HepG2 (cell line): Measurements from ENCODE around the gene MAN2C1. TPM values are rescaled to one million over a fixed set of nuclear protein-coding genes. Genes with fewer than 3 reads are reported as not detected.

Experiments used
- AFF4 ChIP-seq: sonication (generic); formaldehyde crosslinking; IDR thresholded peaks from 2 replicates; pipeline ENCODE4 v1.4.0; 2020; ENCODE audit warnings: missing genetic modification reagents
- AGO1 ChIP-seq: fragments of 200-400 bp; formaldehyde crosslinking; IDR thresholded peaks from 2 replicates; pipeline ENCODE4 v1.6.1; 2017; ENCODE audit warnings: mild to moderate bottlenecking, low read depth, low read length, moderate library complexity; ENCODE audit not compliant: poor library complexity, severe bottlenecking
- DR1 ChIP-seq: sonication (generic); formaldehyde crosslinking; IDR thresholded peaks from 2 replicates; pipeline ENCODE4 v1.8.0; 2021; ENCODE audit warnings: mild to moderate bottlenecking, missing genetic modification reagents, inconsistent platforms
- FOXA3 ChIP-seq: IDR thresholded peaks from 2 replicates; pipeline ENCODE4 v1.6.1; 2016; ENCODE audit warnings: missing genetic modification reagents, missing compliant biosample characterization
- MIER2 ChIP-seq: IDR thresholded peaks from 2 replicates; pipeline ENCODE4 v1.6.1; 2016; ENCODE audit warnings: missing biosample characterization, missing genetic modification reagents
- PATZ1 ChIP-seq: sonication (generic); formaldehyde crosslinking; IDR thresholded peaks from 2 replicates; pipeline ENCODE4 v1.4.0; 2020; ENCODE audit warnings: missing genetic modification reagents
- PHF8 ChIP-seq: sonication (generic); formaldehyde crosslinking; IDR thresholded peaks from 2 replicates; pipeline ENCODE4 v1.5.0; 2020; ENCODE audit warnings: missing genetic modification reagents
- TBX2 ChIP-seq: sonication (generic); formaldehyde crosslinking; IDR thresholded peaks from 2 replicates; pipeline ENCODE4 v1.5.0; 2020; ENCODE audit warnings: missing genetic modification reagents, mild to moderate bottlenecking, borderline replicate concordance
- YY1 ChIP-seq: IDR thresholded peaks from 2 replicates; pipeline ENCODE4 v1.6.1; 2011; ENCODE audit warnings: low read length, low read depth, moderate library complexity, mild to moderate bottlenecking; ENCODE audit not compliant: insufficient read depth, insufficient replicate concordance
- ZBTB49 ChIP-seq: sonication (generic); formaldehyde crosslinking; IDR thresholded peaks from 2 replicates; pipeline ENCODE4 v1.4.0; 2020; ENCODE audit warnings: missing genetic modification reagents, borderline replicate concordance
- polyA plus RNA-seq, 8 experiments: library from polyadenylated mRNA; depleted of rRNA in 3 of 8; stranded (reverse) in 7 of 8; unstranded in 1 of 8; fragments of >200 nt; fragmentation: Illumina TruSeq in 4 of 8; extraction: Trizol in 4 of 8; gene quantifications; 2 replicates each; pipeline versions ENCODE4 v1.2.1 to v1.2.3, GENCODE V29; 2011 to 2016; ENCODE audit warnings: low read depth in 4 of 8, missing spikeins in 1 of 8, mixed read lengths in 1 of 8; ENCODE audit not compliant: insufficient read depth in 1 of 8
- total RNA-seq, 5 experiments: library from RNA; depleted of rRNA; stranded (reverse); fragments of >200 nt; fragmentation: Illumina TruSeq; extraction: Trizol; gene quantifications; 2 replicates each; pipeline ENCODE4 v1.2.3, GENCODE V29; 2016; ENCODE audit warnings: low read depth in 1 of 5

Gene MAN2C1
- total and polyA plus RNA-seq, 2 of the 13 experiments (the other 11 are each of a cell fraction or from before 2014, with no cell fraction given), result 62.6 to 71.0 TPM

- peak; percentile 85 for TF ChIP-seq PATZ1 (CRISPR knock-in tag)
- TF ChIP-seq MIER2 (CRISPR knock-in tag), result peak; percentile 51; the same call in 1 of the 2 replicates
- peak; percentile 68 for TF ChIP-seq TBX2 (CRISPR knock-in tag)
- 0 out of 2 replicates have a peak, but pooled peaks have one; percentile 42 for TF ChIP-seq DR1
- no peak for TF ChIP-seq AFF4
- peak; percentile 69 for TF ChIP-seq YY1
- no peak for TF ChIP-seq AGO1
- TF ChIP-seq FOXA3, result peak; percentile 71
- peak; percentile 88 for TF ChIP-seq PHF8
- 0 out of 2 replicates have a peak, but pooled peaks have one; percentile 19 for TF ChIP-seq ZBTB49 (CRISPR knock-in tag)
Observed at GRCh38 chr15:75335705-75336355, 32.6 kb downstream of the MAN2C1 start, which contains the start of gene COMMD4 (continued).
